Measurements from ENCODE around the gene KLHL30. TPM values are rescaled to one million over a fixed set of nuclear protein-coding genes. Genes with fewer than 3 reads are reported as not detected.
"Not testable (repeated sequence)": the region's sequence is repeated elsewhere in the genome, so short reads cannot be mapped to it uniquely, and the experiment has no call there.

KLHL30 gene
- total RNA-seq, 1 donor from 2014 or later: not detected

DNA sequence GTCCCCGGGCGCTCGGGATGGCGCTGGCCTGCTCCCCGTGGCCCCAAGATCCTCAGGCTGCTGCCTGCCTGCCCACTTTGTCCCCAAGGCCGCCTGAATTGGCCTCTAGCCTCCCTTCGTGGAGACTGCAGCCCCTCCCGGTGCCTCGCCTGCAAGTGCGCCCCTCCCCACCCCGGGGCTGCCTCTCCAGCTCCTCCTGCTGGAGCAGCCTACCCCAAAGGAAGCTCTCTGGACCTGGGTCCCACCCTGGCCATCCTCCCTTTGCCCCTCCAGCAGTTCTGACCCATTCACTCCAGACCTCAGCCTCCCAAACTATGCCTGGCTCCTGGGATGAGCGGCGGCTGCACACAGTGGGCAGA lies 32.1 kb upstream of the KLHL30 start:
- no peak overlapping the region for H3K4me3 Mint-ChIP-seq
- H3K36me3 Mint-ChIP-seq (ENCODE audit: low read depth): no peaks in the 10 kb centered on the region
- no peak overlapping the region for H3K27ac Mint-ChIP-seq
- DNase-seq (ENCODE audit: low spot score): no peak
- H3K4me1 Mint-ChIP-seq (ENCODE audit: low read depth): peaks cover 6% of the 10 kb centered on the region
- H3K27me3 Mint-ChIP-seq (ENCODE audit: insufficient read depth): no peaks in the 10 kb centered on the region
- intact Hi-C loops (cut with micrococcal nuclease): loop anchor here (5.0 kb wide), 1 partner anchor 249 kb away; the partner anchor contains the start of gene RAMP1
- peaks cover 1% of the 10 kb centered on the region for H3K9me3 Mint-ChIP-seq

DNA sequence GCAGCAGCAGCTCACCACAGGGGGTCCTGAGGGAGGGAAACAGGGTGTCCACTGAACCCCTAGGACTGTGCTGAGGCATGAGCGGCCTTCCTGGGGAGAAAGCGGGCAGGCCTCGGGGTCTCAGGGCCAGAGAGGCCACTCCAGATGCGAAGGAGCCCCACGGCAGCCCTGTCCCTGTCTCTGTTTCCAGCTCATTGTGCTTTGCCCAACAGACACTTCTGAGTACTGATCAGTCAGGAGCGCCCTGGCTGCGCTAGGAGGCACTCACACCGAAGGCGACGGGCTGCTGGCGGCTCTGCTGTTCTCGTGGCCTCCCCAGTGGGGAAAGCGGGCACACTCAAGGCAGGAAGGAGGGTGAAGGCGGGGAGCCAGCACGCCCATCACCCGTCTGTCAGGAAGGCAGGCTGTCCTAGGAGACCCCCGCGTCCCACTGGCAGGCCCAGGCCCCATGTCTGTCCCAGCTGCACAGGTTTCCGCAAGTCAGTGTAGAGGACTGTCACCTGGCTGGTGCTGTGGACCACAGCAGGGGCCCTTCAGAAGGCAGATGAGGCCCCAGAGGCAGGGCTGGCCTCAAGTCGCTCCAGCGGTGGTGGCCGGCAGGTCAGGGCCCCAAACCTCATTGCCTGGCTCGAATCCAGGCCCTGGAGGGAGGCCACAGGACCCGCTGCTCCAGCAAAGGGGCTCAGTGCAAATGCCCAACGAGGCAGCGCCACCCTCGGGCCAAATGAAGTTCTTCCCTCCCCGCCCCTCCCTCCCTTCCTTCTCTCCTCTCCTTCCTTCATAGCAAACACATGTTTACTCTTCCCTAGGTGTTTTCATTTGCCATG lies 31.6 kb upstream of the KLHL30 start:
- no peak for DNase-seq (ENCODE audit: low spot score)
- H3K9me3 Mint-ChIP-seq: peaks cover 7% of the 10 kb centered on the region
- H3K4me3 Mint-ChIP-seq: no peak overlapping the region
- no peak overlapping the region for H3K27ac Mint-ChIP-seq
- intact Hi-C loops (cut with micrococcal nuclease): loop anchor here (5.0 kb wide), 1 partner anchor 250 kb away; the partner anchor contains the start of gene RAMP1
- H3K27me3 Mint-ChIP-seq (ENCODE audit: insufficient read depth): no peaks in the 10 kb centered on the region
- H3K4me1 Mint-ChIP-seq (ENCODE audit: low read depth): peaks cover 6% of the 10 kb centered on the region
- H3K36me3 Mint-ChIP-seq (ENCODE audit: low read depth): no peaks in the 10 kb centered on the region

DNA sequence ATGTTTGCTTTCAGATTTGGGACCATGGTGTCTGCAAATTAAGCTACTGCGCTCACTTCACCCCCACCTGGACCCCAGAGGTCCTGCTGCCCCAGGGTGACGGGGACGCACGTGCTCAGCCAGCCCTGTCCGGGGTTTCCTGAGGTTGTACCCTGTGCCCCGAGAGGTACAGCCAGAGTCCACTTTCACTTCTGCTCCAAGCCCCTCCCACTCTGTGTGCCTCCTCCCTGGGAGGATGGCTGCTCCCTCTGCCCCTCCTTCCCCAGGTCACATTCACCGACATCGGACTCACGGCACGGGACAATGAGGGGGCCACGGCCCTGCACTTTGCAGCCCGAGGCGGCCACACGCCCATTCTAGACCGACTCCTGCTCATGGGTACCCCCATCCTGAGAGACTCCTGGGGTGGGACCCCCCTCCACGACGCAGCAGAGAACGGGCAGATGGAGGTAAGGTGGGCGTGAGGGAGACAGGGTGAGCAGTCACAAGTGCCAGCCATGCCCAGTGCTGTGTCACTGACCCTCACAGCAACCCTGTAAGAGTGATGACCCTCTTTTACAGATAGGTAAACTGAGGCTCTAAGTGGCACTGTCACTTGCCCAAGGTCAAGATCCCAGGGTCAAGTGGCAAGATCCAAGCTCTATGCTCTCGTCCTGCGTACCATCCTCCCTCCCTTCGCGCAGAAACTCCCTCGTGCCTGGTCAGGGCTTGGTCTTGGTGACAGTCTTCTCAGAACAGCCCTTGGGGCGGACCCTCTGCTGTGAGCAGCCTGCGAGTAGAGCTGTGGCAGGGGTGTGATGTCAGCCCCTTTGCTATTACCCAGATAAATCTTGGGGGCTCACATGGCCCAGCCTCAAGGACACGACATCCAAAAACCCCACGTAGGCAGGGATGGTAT lies 30.7 kb upstream of the KLHL30 start:
- Mint-ChIP-seq H3K4me1 (ENCODE audit: low read depth) (peaks cover 6% of the 10 kb centered on the region), H3K9me3 (peaks cover 15% of the 10 kb centered on the region), H3K27me3 (ENCODE audit: insufficient read depth) (no peaks in the 10 kb centered on the region), H3K27ac (no peak overlapping the region), H3K4me3 (no peak overlapping the region), H3K36me3 (ENCODE audit: low read depth) (no peaks in the 10 kb centered on the region)
- no peak for DNase-seq (ENCODE audit: low spot score)
- intact Hi-C loops (cut with micrococcal nuclease): loop anchor here (5.0 kb wide), 1 partner anchor 250 kb away; the partner anchor contains the start of gene RAMP1

DNA sequence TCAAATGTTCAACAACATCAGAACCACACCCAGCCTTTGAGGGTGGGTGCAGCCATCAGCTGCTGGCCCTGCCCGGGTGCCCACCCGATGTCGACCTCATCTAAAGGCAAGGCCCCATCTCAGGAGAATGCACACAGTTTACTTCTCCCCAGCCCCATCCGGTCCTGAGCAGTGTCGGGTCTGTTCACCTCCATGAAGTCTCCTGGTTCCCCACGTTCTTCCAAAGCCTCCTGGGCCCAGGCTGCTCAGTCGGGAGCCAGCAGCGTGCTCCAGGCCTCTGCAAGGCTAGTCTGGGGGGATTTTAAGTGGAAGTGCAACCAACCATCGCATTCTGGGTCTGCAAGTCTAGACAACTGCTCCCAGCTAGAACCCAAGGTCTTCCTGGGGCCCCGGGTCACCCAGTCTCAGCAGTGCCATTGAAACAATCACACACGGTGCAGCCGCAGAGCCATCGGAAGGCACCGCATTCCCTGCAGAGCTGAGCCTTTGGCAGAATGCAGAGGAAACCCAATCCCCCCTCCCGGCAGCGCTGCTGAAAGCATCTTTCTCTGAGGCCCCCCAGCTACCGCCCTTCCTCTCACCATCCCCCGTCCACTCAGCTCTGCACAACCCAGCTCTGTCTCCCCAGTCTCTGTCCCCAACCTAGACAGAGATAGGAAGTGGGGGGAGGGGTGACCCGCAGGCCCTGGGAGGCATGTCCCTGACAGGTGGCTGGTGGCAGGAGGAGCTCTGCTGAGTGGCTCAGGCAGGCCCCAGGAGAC lies 29.9 kb upstream of the KLHL30 start:
- Mint-ChIP-seq H3K9me3 (peaks cover 22% of the 10 kb centered on the region), H3K4me1 (ENCODE audit: low read depth) (peaks cover 6% of the 10 kb centered on the region), H3K27ac (no peak overlapping the region), H3K36me3 (ENCODE audit: low read depth) (no peaks in the 10 kb centered on the region), H3K27me3 (ENCODE audit: insufficient read depth) (no peaks in the 10 kb centered on the region), H3K4me3 (no peak overlapping the region)
- no peak for DNase-seq (ENCODE audit: low spot score)
- intact Hi-C loops (cut with micrococcal nuclease): loop anchor here (5.0 kb wide), 1 partner anchor 251 kb away; the partner anchor contains the start of gene RAMP1

DNA sequence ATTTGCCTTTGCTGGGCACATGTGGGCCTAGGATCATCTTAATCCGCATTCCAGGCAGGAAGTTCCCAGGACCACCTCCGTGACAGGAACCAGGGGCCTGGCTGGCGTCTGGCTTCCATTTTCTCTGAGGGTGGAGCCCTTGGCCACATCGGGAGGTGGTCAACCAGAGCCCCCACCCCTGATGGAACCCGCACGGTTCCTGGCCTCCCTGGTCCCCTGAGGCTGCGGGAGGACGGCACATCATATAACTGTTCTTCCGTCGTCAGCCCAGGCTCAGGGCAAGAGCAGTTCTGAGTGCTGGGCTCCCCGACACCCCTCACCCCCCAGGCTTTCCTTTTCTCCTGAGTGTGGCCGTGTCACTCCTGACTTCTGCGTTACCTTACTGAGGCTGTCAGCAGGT lies 24.9 kb upstream of the KLHL30 start:
- Mint-ChIP-seq H3K4me3 (no peak overlapping the region), H3K36me3 (ENCODE audit: low read depth) (no peaks in the 10 kb centered on the region), H3K27me3 (ENCODE audit: insufficient read depth) (no peaks in the 10 kb centered on the region), H3K4me1 (ENCODE audit: low read depth) (peaks cover 3% of the 10 kb centered on the region), H3K27ac (no peak overlapping the region), H3K9me3 (peaks cover 22% of the 10 kb centered on the region)
- intact Hi-C loops (cut with micrococcal nuclease): no loop called here
- no peak for DNase-seq (ENCODE audit: low spot score)

DNA sequence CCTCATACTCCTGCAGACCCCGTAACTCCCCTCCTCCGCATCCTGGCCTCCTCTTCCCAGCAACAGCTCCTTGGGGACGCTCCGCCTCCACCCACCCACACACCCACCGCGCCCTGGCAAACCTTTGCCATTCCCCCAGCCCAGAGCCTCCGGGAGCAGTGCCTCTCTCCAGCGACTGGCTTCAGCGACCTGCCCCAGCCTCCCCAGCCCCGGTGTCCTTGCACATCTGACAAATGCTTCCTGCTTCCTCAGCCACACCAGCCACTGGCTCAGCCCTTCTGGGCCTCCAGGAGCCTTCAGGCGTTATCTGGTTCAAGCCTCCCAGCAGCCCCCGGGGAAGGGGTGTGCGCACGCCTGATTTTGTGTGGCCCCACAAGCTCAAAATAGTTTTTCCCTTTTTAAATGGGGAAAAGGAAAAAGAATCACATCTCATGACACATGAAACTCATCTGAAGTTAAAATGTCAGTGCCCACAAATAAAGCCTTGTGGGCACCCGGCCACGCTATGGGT lies 24.1 kb upstream of the KLHL30 start:
- no peak overlapping the region for H3K4me3 Mint-ChIP-seq
- H3K9me3 Mint-ChIP-seq: peaks cover 22% of the 10 kb centered on the region
- intact Hi-C loops (cut with micrococcal nuclease): no loop called here
- no peaks in the 10 kb centered on the region for H3K4me1 Mint-ChIP-seq (ENCODE audit: low read depth)
- H3K36me3 Mint-ChIP-seq (ENCODE audit: low read depth): no peaks in the 10 kb centered on the region
- no peak for DNase-seq (ENCODE audit: low spot score)
- no peak overlapping the region for H3K27ac Mint-ChIP-seq
- H3K27me3 Mint-ChIP-seq (ENCODE audit: insufficient read depth): no peaks in the 10 kb centered on the region

DNA sequence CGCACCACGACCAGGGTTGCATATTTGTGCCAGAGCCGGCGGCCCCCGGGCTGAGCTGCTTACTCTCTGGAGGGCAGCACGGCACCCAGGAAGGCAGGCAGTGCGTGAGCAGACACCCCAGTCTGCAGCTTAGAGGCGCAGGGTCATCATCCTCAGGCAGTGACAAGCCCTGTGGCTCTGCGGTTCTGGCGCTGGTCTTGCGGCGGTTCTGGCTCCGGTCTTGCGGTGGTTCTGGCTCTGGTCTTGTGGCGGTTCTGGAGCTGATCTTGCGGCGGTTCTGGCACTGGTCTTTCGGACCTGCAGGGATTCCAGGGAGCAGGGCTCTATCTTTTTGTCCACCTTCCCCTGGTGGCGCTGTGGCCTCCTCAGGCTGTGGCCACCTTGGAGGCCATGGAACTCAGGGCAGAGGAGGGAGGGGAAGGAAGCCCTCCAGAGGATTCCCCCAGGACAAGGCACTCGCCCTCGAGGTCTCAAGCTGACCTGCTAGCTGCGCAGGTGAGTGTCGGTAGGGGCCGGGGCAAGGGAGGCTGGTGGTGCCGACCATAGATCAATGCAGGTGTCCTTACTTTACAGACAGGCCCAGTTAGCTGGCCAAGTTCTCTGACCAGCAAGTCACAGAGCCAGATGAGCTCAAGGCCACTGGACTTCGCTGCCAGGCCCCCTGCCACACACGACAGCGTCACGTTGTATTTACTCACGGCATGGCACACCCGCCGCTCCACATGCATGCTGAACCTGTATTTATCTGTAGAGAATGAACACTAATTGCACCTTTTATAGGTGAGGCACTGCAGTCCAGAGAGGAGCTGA lies 23.4 kb upstream of the KLHL30 start:
- no peaks in the 10 kb centered on the region for H3K4me1 Mint-ChIP-seq (ENCODE audit: low read depth)
- H3K27ac Mint-ChIP-seq: no peak overlapping the region
- H3K36me3 Mint-ChIP-seq (ENCODE audit: low read depth): no peaks in the 10 kb centered on the region

DNA sequence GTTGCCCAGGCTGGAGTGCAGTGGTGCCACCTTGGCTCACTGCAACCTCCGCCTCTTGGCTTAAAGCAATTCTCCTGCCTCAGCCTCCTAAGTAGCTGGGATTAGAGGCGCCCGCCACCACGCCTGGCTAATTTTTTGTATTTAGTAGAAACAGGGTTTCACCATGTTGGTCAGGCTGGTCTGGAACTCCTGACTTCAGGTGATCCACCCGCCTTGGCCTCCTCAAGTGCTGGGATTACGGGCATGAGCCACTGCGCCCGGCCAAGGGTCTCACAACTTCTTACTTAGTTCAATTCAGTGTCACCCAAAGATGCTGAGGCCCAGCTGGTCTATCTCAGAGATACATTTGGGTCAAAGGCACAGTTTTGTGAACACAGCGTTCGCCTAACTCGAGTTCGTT lies 22.8 kb upstream of the KLHL30 start:
- H3K9me3 Mint-ChIP-seq: peaks cover 22% of the 10 kb centered on the region
- H3K4me1 Mint-ChIP-seq (ENCODE audit: low read depth); DNase-seq (ENCODE audit: low spot score); H3K4me3 Mint-ChIP-seq; intact Hi-C loops (cut with micrococcal nuclease); H3K36me3 Mint-ChIP-seq (ENCODE audit: low read depth); H3K27me3 Mint-ChIP-seq (ENCODE audit: insufficient read depth); H3K27ac Mint-ChIP-seq: not testable (repeated sequence)

More for the DNA sequence above, 23.4 kb upstream of the KLHL30 start:
- no peak overlapping the region for H3K4me3 Mint-ChIP-seq
- H3K9me3 Mint-ChIP-seq: peaks cover 22% of the 10 kb centered on the region
- no peak for DNase-seq (ENCODE audit: low spot score)
- no peaks in the 10 kb centered on the region for H3K27me3 Mint-ChIP-seq (ENCODE audit: insufficient read depth)
- intact Hi-C loops (cut with micrococcal nuclease): no loop called here

DNA sequence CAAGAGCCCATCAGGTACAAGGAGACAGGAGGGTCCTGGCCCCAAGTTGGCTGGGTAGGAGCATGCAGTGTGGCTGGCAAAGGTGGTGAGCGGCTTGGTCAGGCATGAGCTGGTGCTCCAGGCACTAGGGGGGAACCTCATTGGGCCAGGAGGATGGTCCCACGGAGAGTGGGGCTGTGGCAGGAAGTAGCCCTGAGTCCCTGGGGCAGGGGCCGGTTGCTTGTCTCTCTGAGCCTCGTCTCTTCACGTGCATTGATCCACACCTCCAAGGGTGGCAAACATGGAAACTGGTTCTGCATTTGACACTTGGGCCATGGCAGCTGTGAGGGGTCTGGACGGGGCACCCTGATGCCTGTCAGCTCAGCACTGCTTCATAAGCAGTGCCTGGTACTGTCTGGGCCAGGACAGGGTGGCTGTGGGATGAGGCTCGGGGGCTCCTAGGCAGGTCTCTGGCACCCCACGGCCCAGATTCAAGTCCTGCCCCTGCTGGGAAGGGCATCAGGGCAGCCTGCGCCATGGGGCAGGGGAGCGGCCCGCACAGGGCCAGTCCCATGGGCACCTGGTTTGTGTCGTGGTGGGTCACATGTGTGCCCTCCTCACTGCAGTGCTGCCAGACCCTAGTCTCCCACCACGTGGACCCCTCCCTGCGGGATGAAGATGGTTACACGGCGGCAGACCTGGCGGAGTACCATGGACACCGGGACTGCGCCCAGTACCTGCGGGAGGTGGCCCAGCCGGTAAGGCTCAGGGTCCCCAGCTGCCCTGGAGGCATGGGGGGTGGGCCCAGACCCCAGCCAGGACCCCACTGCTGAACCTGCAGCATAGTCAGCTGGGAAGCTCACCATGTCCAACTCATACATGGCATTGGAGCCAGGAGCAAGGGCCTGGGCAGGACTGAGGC lies 21.9 kb upstream of the KLHL30 start:
- intact Hi-C loops (cut with micrococcal nuclease): no loop called here
- Mint-ChIP-seq H3K27me3 (ENCODE audit: insufficient read depth) (no peaks in the 10 kb centered on the region), H3K4me1 (ENCODE audit: low read depth) (no peaks in the 10 kb centered on the region), H3K36me3 (ENCODE audit: low read depth) (no peaks in the 10 kb centered on the region), H3K9me3 (peaks cover 18% of the 10 kb centered on the region), H3K4me3 (no peak overlapping the region), H3K27ac (no peak overlapping the region)
- DNase-seq (ENCODE audit: low spot score): no peak

DNA sequence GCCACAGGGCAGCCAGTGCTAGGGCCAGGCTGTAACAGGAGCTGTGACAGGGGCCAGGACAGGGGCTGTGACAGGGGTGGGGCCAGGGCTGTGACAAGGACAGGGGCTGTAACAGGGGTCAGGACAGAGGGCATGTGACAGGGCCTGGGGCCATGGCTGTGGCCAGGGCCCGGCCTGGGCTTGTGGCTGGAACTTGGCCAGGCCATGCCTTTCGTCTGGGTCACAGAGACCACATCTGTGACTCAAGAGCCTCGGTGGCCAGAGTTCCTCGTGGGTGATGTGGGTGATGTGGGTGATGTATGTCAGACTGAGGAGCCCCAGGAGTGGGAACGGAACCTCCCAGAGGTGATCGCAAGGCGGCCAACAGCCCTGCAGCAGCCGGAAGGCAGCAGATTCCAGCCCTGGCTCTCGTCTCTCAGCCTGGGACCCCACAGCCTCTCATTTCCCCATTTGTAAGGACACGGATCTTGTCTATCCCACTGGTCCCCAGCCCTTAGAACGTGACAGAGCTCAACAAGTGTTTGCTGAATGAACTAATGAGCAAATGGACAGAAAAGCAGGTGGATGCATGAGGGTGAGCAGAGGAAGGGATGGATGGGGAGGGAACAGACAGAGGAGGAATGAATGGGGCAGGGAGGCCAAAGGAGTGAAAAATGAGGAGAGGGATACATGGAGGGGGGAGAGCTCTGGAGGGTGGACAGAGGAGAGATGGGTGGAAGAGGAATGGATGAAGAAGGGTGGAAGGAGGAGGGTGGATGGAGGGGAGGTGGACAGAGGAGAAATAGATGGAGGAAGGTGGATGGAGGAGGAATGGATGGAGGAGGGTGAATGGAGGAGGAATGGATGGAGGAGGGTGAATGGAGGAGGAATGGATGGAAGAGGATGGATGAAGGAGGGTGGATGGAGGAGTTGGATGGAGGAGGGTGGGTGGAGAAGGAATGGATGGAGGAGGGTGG lies 21.0 kb upstream of the KLHL30 start:
- H3K4me1 Mint-ChIP-seq (ENCODE audit: low read depth): no peaks in the 10 kb centered on the region
- intact Hi-C loops (cut with micrococcal nuclease): no loop called here
- H3K4me3 Mint-ChIP-seq: no peak overlapping the region
- H3K36me3 Mint-ChIP-seq (ENCODE audit: low read depth): no peaks in the 10 kb centered on the region
- peaks cover 10% of the 10 kb centered on the region for H3K9me3 Mint-ChIP-seq
- H3K27me3 Mint-ChIP-seq (ENCODE audit: insufficient read depth): no peaks in the 10 kb centered on the region
- DNase-seq (ENCODE audit: low spot score): no peak
- no peak overlapping the region for H3K27ac Mint-ChIP-seq
